ENCODE results near the gene SOWAHC.
A peak's percentile ranks its signal among the peaks of the same experiment; 100 is the strongest.
"Not testable (repeated sequence)": the region's sequence is repeated elsewhere in the genome, so short reads cannot be mapped to it uniquely, and the experiment has no call there.

Gene SOWAHC

DNA sequence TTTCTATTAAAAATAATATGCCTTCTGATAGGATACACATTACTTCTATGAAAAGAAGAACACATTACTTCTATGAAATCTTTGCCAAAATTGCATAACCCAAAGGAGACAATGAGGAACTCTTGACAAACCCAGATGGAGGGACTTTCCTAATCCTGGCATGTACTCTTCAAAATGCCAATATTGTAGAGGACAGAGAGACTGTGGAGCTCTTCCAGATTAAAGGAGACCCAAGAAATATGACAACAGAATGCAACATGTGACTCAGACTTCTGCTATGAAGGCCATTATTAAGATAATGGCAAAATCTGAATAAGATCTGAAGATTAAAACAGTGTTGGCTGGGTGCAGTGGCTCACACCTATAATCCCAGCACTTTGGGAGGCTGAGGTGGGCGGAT, 22.2 kb downstream of the SOWAHC start:
- Histone ChIP-seq H3K56ac (ENCODE audit: low read length) (no peak overlapping the region), H3K18ac (ENCODE audit: low read length) (no peak overlapping the region), H2AK5ac (ENCODE audit: low read length) (no peak overlapping the region), H3K23ac (ENCODE audit: low read length) (no peak overlapping the region), H3K27me3 (ENCODE audit: insufficient read depth, low read length, poor library complexity) (no peaks in the 10 kb centered on the region), H3K9ac (ENCODE audit: low read length) (no peak overlapping the region), H3K27ac (ENCODE audit: low read depth, low read length) (no peak overlapping the region), H4K5ac (ENCODE audit: low read length) (no peak overlapping the region), H3K36me3 (ENCODE audit: control insufficient read depth, insufficient read depth, low read length) (no peaks in the 10 kb centered on the region), H2BK15ac (replicated peaks; ENCODE audit: low read depth) (no peak overlapping the region), H3K4me2 (ENCODE audit: low read length) (no peak overlapping the region), H2BK120ac (ENCODE audit: low read depth, low read length) (no peak overlapping the region), H3K4me1 (ENCODE audit: control insufficient read depth, low read depth, low read length) (no peaks in the 10 kb centered on the region), H3K4me3 (ENCODE audit: low read length) (no peak overlapping the region), H3K4ac (ENCODE audit: low read depth, low read length) (no peak overlapping the region), H4K8ac (ENCODE audit: low read depth, low read length) (no peak overlapping the region), H2BK5ac (ENCODE audit: low read length) (no peak overlapping the region), H3K79me1 (ENCODE audit: low read length) (no peaks in the 10 kb centered on the region), H3K79me2 (ENCODE audit: control insufficient read depth, insufficient read depth, low read length) (no peaks in the 10 kb centered on the region)
- no CpG with 5 or more reads among the region's 1 CpG for WGBS (ENCODE audit: extremely low coverage, insufficient coverage, low lambda C conversion rate)
- no peak for DNase-seq

DNA sequence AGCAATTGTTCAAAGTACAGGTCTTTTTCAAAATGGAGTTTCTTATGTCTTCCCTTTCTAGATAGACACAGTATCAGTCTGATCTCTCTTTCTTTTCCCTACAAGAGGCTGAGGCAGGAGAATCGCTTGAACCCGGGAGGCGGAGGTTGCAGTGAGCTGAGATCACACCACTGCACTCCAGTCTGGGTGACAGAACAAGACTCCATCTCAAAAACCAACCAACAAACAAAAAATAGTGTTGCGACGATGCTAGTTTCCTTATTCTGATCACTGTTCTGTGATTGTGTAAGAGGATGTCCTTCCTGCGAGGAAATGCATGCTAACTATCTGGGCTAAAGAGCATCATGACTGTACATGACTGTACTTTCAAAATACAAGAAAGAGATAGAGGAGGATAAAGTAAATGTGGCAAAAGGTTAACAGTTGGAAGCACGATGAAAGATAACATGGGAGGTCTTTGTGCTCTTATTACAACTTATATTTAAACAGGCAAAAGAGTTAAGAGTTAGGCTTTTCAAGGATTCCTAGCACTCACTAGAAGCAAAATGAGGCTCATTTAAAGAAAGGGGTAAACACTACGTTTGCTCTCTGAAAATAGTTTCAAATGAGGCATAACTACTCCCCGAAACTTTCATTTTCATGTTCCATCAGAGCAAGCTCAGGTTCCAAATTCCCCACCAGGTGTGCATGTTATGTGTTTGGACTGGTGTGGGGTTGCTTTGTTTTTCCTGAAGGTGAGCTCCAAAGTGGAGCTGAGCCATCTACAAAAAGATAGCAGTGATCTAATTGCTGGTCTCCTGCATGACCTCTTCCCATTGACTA, 23.8 kb downstream of the SOWAHC start:
- H3K4me1 ChIP-seq (ENCODE audit: control insufficient read depth, low read depth, low read length): no peaks in the 10 kb centered on the region
- WGBS (ENCODE audit: extremely low coverage, insufficient coverage, low lambda C conversion rate): no CpG with 5 or more reads among the region's 9 CpGs
- no peak overlapping the region for H2AK5ac ChIP-seq (ENCODE audit: low read length)
- no peaks in the 10 kb centered on the region for H3K79me2 ChIP-seq (ENCODE audit: control insufficient read depth, insufficient read depth, low read length)
- DNase-seq: no peak
- no peak overlapping the region for H3K23ac ChIP-seq (ENCODE audit: low read length)
- no peak overlapping the region for H3K4me3 ChIP-seq (ENCODE audit: low read length)
- no peak overlapping the region for H3K4ac ChIP-seq (ENCODE audit: low read depth, low read length)
- no peak overlapping the region for H4K8ac ChIP-seq (ENCODE audit: low read depth, low read length)
- no peak overlapping the region for H2BK15ac ChIP-seq (replicated peaks; ENCODE audit: low read depth)
- H4K5ac ChIP-seq (ENCODE audit: low read length): no peak overlapping the region
- no peak overlapping the region for H3K18ac ChIP-seq (ENCODE audit: low read length)
- H3K4me2 ChIP-seq (ENCODE audit: low read length): no peak overlapping the region
- no peaks in the 10 kb centered on the region for H3K79me1 ChIP-seq (ENCODE audit: low read length)
- H2BK120ac ChIP-seq (ENCODE audit: low read depth, low read length): no peak overlapping the region
- no peak overlapping the region for H3K56ac ChIP-seq (ENCODE audit: low read length)
- no peak overlapping the region for H3K9ac ChIP-seq (ENCODE audit: low read length)
- H3K36me3 ChIP-seq (ENCODE audit: control insufficient read depth, insufficient read depth, low read length): no peaks in the 10 kb centered on the region
- H3K27me3 ChIP-seq (ENCODE audit: insufficient read depth, low read length, poor library complexity): no peaks in the 10 kb centered on the region
- no peak overlapping the region for H3K27ac ChIP-seq (ENCODE audit: low read depth, low read length)
- no peak overlapping the region for H2BK5ac ChIP-seq (ENCODE audit: low read length)

DNA sequence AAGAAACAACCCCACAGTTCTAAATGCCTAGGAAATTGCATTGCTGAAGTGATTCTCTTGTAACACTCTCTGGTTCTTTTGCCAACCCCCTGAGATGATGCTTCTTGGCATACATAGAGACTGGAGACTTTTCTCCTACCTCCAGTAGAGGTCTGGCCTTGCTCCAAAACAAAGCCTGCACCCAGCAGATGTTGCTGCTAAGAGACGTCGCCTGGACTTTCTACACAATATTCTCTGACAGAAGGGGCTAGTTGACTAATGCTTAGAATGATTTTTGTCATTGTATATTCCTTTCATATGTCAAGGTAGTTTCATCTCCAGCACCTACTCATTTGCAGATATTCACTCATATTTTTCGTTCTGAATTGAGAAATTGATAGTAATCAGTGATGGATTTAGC, 24.6 kb downstream of the SOWAHC start:
- no peak overlapping the region for H3K4ac ChIP-seq (ENCODE audit: low read depth, low read length)
- H2BK5ac ChIP-seq (ENCODE audit: low read length): no peak overlapping the region
- WGBS (ENCODE audit: extremely low coverage, insufficient coverage, low lambda C conversion rate): no CpG with 5 or more reads among the region's 3 CpGs
- H4K5ac ChIP-seq (ENCODE audit: low read length): no peak overlapping the region
- H3K27ac ChIP-seq (ENCODE audit: low read depth, low read length): no peak overlapping the region
- H3K9ac ChIP-seq (ENCODE audit: low read length): no peak overlapping the region
- no peak overlapping the region for H3K4me3 ChIP-seq (ENCODE audit: low read length)
- H3K4me1 ChIP-seq (ENCODE audit: control insufficient read depth, low read depth, low read length): no peaks in the 10 kb centered on the region
- no peaks in the 10 kb centered on the region for H3K79me2 ChIP-seq (ENCODE audit: control insufficient read depth, insufficient read depth, low read length)
- H3K18ac ChIP-seq (ENCODE audit: low read length): no peak overlapping the region
- no peak for DNase-seq
- H3K23ac ChIP-seq (ENCODE audit: low read length): no peak overlapping the region
- no peaks in the 10 kb centered on the region for H3K36me3 ChIP-seq (ENCODE audit: control insufficient read depth, insufficient read depth, low read length)
- H3K56ac ChIP-seq (ENCODE audit: low read length): no peak overlapping the region
- no peak overlapping the region for H2BK120ac ChIP-seq (ENCODE audit: low read depth, low read length)
- H3K27me3 ChIP-seq (ENCODE audit: insufficient read depth, low read length, poor library complexity): no peaks in the 10 kb centered on the region
- H2BK15ac ChIP-seq (replicated peaks; ENCODE audit: low read depth): no peak overlapping the region
- no peak overlapping the region for H3K4me2 ChIP-seq (ENCODE audit: low read length)
- no peak overlapping the region for H2AK5ac ChIP-seq (ENCODE audit: low read length)
- no peaks in the 10 kb centered on the region for H3K79me1 ChIP-seq (ENCODE audit: low read length)
- H4K8ac ChIP-seq (ENCODE audit: low read depth, low read length): no peak overlapping the region

DNA sequence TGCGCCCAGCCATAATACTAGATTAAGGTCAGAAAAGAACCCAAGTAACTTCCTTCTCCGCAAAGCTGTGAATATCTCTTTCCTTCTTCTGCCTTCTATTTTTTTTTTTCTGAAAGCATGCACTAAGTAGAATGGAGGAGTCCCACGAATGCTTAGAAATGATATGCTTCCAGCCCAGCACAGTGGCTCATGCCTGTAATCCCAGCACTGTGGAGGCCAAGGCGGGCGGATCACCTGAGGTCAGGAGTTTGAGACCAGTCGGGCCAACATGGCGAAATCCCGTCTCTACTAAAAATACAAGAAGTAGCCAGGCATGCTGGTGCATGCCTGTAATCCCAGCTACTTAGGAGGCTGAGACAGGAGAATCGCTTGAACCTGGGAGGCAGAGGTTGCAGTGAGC, 25.8 kb downstream of the SOWAHC start:
- no CpG with 5 or more reads among the region's 9 CpGs for WGBS (ENCODE audit: extremely low coverage, insufficient coverage, low lambda C conversion rate)

DNA sequence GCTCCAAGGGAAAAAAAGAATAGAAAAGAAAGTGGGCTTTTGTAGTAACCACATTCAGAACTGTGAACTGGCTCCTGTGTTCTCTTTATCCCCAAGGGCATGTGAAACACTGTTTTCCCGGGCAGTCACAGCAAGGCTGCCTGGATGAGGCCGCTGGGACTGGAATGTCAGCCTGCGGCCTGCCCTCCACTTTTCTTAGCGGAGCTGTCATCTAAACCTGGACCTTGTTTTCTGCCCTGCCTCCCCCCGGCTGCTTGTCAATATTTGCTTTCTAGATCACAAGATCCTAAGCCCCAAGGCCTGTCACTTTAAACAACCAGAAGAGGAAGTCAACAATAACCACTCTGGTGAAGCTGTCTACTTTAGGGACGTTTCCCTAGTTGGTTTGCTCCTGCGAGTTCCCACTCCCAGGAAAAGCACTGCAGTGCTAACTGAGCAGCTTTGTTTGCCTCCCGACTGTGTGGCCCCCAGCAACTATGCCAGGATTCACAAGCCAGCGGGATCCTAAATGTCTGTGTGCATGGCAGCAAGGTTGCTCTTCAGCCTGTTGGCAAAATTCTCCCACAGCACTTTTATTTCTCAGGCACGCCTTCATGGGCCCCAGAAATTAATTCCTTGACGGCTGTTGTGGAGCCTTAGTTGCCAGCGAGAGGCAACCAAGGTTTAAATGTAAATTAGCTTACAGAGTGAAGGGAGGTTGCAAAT, 30.6 kb downstream of the SOWAHC start:
- Histone ChIP-seq H4K5ac (ENCODE audit: low read length) (no peak overlapping the region), H3K56ac (ENCODE audit: low read length) (peak overlapping the region; percentile 65), H3K18ac (ENCODE audit: low read length) (no peak overlapping the region), H3K9ac (ENCODE audit: low read length) (no peak overlapping the region), H3K79me1 (ENCODE audit: low read length) (no peaks in the 10 kb centered on the region), H3K79me2 (ENCODE audit: control insufficient read depth, insufficient read depth, low read length) (no peaks in the 10 kb centered on the region), H4K8ac (ENCODE audit: low read depth, low read length) (no peak overlapping the region), H2BK5ac (ENCODE audit: low read length) (no peak overlapping the region), H3K27ac (ENCODE audit: low read depth, low read length) (peak overlapping the region; percentile 61), H3K36me3 (ENCODE audit: control insufficient read depth, insufficient read depth, low read length) (no peaks in the 10 kb centered on the region), H3K4me2 (ENCODE audit: low read length) (no peak overlapping the region), H3K4me1 (ENCODE audit: control insufficient read depth, low read depth, low read length) (peaks cover 8% of the 10 kb centered on the region), H2AK5ac (ENCODE audit: low read length) (no peak overlapping the region), H3K27me3 (ENCODE audit: insufficient read depth, low read length, poor library complexity) (no peaks in the 10 kb centered on the region), H3K4ac (ENCODE audit: low read depth, low read length) (no peak overlapping the region), H2BK120ac (ENCODE audit: low read depth, low read length) (no peak overlapping the region), H2BK15ac (replicated peaks; ENCODE audit: low read depth) (no peak overlapping the region), H3K23ac (ENCODE audit: low read length) (no peak overlapping the region), H3K4me3 (ENCODE audit: low read length) (no peak overlapping the region)
- DNase-seq: peak; percentile 85
- WGBS (ENCODE audit: extremely low coverage, insufficient coverage, low lambda C conversion rate): no CpG with 5 or more reads among the region's 12 CpGs

More for the DNA sequence above, 25.8 kb downstream of the SOWAHC start:
- not testable (repeated sequence) for H2BK5ac ChIP-seq (ENCODE audit: low read length); H3K18ac ChIP-seq (ENCODE audit: low read length); H3K9ac ChIP-seq (ENCODE audit: low read length); H3K27me3 ChIP-seq (ENCODE audit: insufficient read depth, low read length, poor library complexity); H3K23ac ChIP-seq (ENCODE audit: low read length); H3K4ac ChIP-seq (ENCODE audit: low read depth, low read length); H3K27ac ChIP-seq (ENCODE audit: low read depth, low read length); H4K5ac ChIP-seq (ENCODE audit: low read length); H3K56ac ChIP-seq (ENCODE audit: low read length); H2AK5ac ChIP-seq (ENCODE audit: low read length); H3K79me1 ChIP-seq (ENCODE audit: low read length); H3K79me2 ChIP-seq (ENCODE audit: control insufficient read depth, insufficient read depth, low read length); H3K36me3 ChIP-seq (ENCODE audit: control insufficient read depth, insufficient read depth, low read length); H2BK15ac ChIP-seq (replicated peaks; ENCODE audit: low read depth); H3K4me1 ChIP-seq (ENCODE audit: control insufficient read depth, low read depth, low read length); H3K4me3 ChIP-seq (ENCODE audit: low read length); DNase-seq; H2BK120ac ChIP-seq (ENCODE audit: low read depth, low read length); H4K8ac ChIP-seq (ENCODE audit: low read depth, low read length); H3K4me2 ChIP-seq (ENCODE audit: low read length)

Measured in mesendoderm (in vitro differentiated cells).